Measurements from ENCODE around the gene IDI1. TPM values are rescaled to one million over a fixed set of nuclear protein-coding genes. Genes with fewer than 3 reads are reported as not detected.

Gene IDI1
- total and polyA plus RNA-seq, 2 of the 4 experiments (the other 2 are of a cell fraction), result 27.3 to 27.4 TPM

DNA sequence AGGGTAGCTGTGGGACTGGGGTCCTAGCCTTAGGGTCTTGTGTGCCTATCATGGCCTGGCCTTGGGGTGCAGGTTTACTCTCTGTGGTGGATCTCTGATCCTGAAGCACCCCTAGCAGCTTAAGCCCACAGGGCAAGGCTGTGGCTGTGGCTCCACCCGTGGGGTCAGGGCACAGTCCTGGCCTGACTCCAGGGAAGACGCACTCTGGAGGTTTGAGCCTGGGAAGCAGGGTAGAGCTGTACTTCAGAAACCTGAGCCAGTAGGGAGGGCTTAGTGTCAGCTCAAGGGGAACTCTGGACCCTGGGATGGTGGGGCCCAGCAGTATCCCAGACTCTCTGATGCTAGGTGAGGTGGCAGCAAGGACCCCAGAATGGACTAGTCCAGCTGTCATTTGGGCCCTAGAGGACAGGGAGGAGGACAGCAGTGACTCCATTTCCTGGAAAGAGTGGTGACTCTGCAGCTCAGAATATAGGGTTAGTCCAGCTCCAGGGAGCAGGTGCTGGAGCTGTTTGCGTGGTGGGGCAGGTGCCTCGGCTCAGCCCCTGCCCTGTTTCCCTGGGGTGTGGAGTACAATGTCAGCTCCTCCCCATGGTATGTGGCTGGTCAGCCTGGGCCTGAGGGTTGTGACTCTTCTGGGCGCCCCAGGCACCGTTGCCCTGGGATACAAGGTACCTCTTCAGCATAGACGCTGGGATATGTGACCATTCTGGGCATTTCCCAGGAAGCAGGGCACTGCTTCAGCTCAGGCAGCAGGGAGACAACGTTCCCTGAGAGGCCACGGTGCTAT, 44.8 kb downstream of the IDI1 start:
- dilution Hi-C loops (cut with HindIII; ENCODE audit: low sequenced_read_pairs, unreplicated experiment), result no loop called here
- ChIA-PET POLR2A (ENCODE audit: unreplicated experiment) (no interaction called here), CTCF (no interaction called here)
- H3K18ac ChIP-seq (ENCODE audit: low read depth, low read length), result no peak overlapping the region
- no peak overlapping the region for H3K4ac ChIP-seq (ENCODE audit: low read depth, low read length)
- H2AK9ac ChIP-seq (replicated peaks; ENCODE audit: low read depth, low read length, poor library complexity), result peak overlapping the region; percentile 19
- peaks cover 65% of the 10 kb centered on the region for H3K36me3 ChIP-seq (ENCODE audit: control insufficient read depth, insufficient read depth, low read length)
- H3K23ac ChIP-seq (ENCODE audit: low read depth, low read length), result no peak overlapping the region
- 0 out of 2 replicates have a peak, but pooled peaks cover 8% of the 10 kb centered on the region for H3K9me1 ChIP-seq (ENCODE audit: insufficient read depth, low read length)
- no peaks in the 10 kb centered on the region for H3K4me1 ChIP-seq (ENCODE audit: control insufficient read depth, insufficient read depth, low read length)
- H4K8ac ChIP-seq (ENCODE audit: low read depth in 2 of 2, low read length in 2 of 2), result no peak overlapping the region
- H2BK120ac ChIP-seq (ENCODE audit: low read depth, low read length), result no peak overlapping the region
- intact Hi-C loops (cut with micrococcal nuclease), result no loop called here
- H4K5ac ChIP-seq (ENCODE audit: low read depth, low read length), result no peak overlapping the region
- H3K79me1 ChIP-seq (ENCODE audit: low read depth in 1 of 2, low read length in 2 of 2), result peaks cover 40 to 47% of the 10 kb centered on the region in 2 experiments
- H3K4me2 ChIP-seq (ENCODE audit: low read depth, low read length), result no peak overlapping the region
- peaks cover 31% of the 10 kb centered on the region for H4K20me1 ChIP-seq (ENCODE audit: insufficient read depth, low read length)
- H3K56ac ChIP-seq (ENCODE audit: extremely low read depth, insufficient read depth, low read length), result no peak overlapping the region
- H4K91ac ChIP-seq (ENCODE audit: insufficient read depth, low read depth, low read length), result no peak overlapping the region
- H2BK5ac ChIP-seq (ENCODE audit: low read depth, low read length, poor library complexity, severe bottlenecking), result no peak overlapping the region
- no peak overlapping the region for H2BK20ac ChIP-seq (ENCODE audit: low read depth, low read length)
- no peaks in the 10 kb centered on the region for H3K27me3 ChIP-seq (ENCODE audit: control insufficient read depth, insufficient read depth, low read length)
- 0 out of 2 replicates have a peak, but pooled peaks cover 2% of the 10 kb centered on the region for H3K9me3 ChIP-seq (ENCODE audit: control insufficient read depth, insufficient read depth, low read length)
- in situ Hi-C loops (cut with MboI; ENCODE audit: low sequenced_read_pairs), result no loop called here
- no peak overlapping the region for H2BK15ac ChIP-seq (ENCODE audit: low read depth, low read length)
- no peak overlapping the region for H3K27ac ChIP-seq (ENCODE audit: insufficient read depth, low read length)
- no peak overlapping the region for H3K14ac ChIP-seq (replicated peaks; ENCODE audit: low read depth, low read length)
- no peak overlapping the region for H2AK5ac ChIP-seq (ENCODE audit: low read depth, low read length)
- DNase-seq (no peak), ATAC-seq (ENCODE audit: low read depth) (no peak)
- no peak overlapping the region for H3K9ac ChIP-seq (ENCODE audit: low read depth, low read length)
- no TSS peak for BruUV-seq (replicated peaks)
- WGBS, 2 experiments (ENCODE audit: extremely low coverage in 2 of 2, insufficient read length in 1 of 2), result 100% methylated on average over 1 of the region's 9 CpGs; no CpG with 5 or more reads in 1 of the 2 experiments
- no peak overlapping the region for H2AFZ ChIP-seq (replicated peaks; ENCODE audit: low read length, poor library complexity)
- no peak overlapping the region for H3K4me3 ChIP-seq (ENCODE audit: insufficient read depth, low read depth, low read length)
- TF ChIP-seq, protein P1, sequence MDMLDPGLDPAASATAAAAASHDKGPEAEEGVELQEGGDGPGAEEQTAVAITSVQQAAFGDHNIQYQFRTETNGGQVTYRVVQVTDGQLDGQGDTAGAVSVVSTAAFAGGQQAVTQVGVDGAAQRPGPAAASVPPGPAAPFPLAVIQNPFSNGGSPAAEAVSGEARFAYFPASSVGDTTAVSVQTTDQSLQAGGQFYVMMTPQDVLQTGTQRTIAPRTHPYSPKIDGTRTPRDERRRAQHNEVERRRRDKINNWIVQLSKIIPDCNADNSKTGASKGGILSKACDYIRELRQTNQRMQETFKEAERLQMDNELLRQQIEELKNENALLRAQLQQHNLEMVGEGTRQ (IDR thresholded peaks at IDR 0.05; ENCODE audit: low read depth, low read length), result no peak
- TF ChIP-seq MAZ (IDR thresholded peaks at IDR 0.05; ENCODE audit: borderline replicate concordance, low read depth, low read length) (no peak), POLR2A (IDR thresholded peaks at IDR 0.05; ENCODE audit: low read depth, low read length) (no peak), RFX5 (IDR thresholded peaks at IDR 0.05; ENCODE audit: low read depth, low read length) (no peak), BHLHE40 (IDR thresholded peaks at IDR 0.05; ENCODE audit: low read depth, low read length) (no peak), SMC3 (IDR thresholded peaks at IDR 0.05; ENCODE audit: low read depth, low read length) (no peak), MAFK (IDR thresholded peaks at IDR 0.05; ENCODE audit: low read depth, low read length) (no peak), MXI1 (IDR thresholded peaks at IDR 0.05; ENCODE audit: borderline replicate concordance, low read depth, low read length) (no peak), RAD21 (IDR thresholded peaks at IDR 0.05; ENCODE audit: low read length) (no peak), CHD1 (IDR thresholded peaks at IDR 0.05; ENCODE audit: low read depth, low read length) (no peak), CEBPB (IDR thresholded peaks at IDR 0.05; ENCODE audit: low read depth, low read length) (no peak), NFE2L2 (IDR thresholded peaks at IDR 0.05; ENCODE audit: low read depth, low read length) (no peak), RCOR1 (IDR thresholded peaks at IDR 0.05; ENCODE audit: insufficient replicate concordance, low read length) (no peak)
- TF ChIP-seq, protein P2, sequence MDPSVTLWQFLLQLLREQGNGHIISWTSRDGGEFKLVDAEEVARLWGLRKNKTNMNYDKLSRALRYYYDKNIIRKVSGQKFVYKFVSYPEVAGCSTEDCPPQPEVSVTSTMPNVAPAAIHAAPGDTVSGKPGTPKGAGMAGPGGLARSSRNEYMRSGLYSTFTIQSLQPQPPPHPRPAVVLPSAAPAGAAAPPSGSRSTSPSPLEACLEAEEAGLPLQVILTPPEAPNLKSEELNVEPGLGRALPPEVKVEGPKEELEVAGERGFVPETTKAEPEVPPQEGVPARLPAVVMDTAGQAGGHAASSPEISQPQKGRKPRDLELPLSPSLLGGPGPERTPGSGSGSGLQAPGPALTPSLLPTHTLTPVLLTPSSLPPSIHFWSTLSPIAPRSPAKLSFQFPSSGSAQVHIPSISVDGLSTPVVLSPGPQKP (IDR thresholded peaks at IDR 0.05; ENCODE audit: borderline replicate concordance, low read depth, low read length), result no peak
- TF ChIP-seq, protein P3, sequence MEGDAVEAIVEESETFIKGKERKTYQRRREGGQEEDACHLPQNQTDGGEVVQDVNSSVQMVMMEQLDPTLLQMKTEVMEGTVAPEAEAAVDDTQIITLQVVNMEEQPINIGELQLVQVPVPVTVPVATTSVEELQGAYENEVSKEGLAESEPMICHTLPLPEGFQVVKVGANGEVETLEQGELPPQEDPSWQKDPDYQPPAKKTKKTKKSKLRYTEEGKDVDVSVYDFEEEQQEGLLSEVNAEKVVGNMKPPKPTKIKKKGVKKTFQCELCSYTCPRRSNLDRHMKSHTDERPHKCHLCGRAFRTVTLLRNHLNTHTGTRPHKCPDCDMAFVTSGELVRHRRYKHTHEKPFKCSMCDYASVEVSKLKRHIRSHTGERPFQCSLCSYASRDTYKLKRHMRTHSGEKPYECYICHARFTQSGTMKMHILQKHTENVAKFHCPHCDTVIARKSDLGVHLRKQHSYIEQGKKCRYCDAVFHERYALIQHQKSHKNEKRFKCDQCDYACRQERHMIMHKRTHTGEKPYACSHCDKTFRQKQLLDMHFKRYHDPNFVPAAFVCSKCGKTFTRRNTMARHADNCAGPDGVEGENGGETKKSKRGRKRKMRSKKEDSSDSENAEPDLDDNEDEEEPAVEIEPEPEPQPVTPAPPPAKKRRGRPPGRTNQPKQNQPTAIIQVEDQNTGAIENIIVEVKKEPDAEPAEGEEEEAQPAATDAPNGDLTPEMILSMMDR (conservative IDR thresholded peaks at IDR 0.05; ENCODE audit: low read depth, low read length), result no peak
